Stimulated activated effector memory CD8-positive, alpha-beta T cell treated with anti-CD3 and anti-CD28 coated beads, Interleukin-12 subunit alpha, Interleukin-12 subunit beta, amount 100 ng/mL, for 72 hours (primary cell): ENCODE data around the gene TMEM132C.
"Not testable (repeated sequence)": the region's sequence is repeated elsewhere in the genome, so short reads cannot be mapped to it uniquely, and the experiment has no call there.

Experiments used
- ATAC-seq: fragments of 150-1000 bp; cut with Tn5 transposase; 2 replicates; pipeline ENCODE4 v1.10.0; 2021
- DNase-seq, 2 donors: peaks; one replicate each; pipeline ENCODE4 v3.0.0; 2021 to 2022; ENCODE audit warnings: low spot score in 2 of 2
- H3K27ac Mint-ChIP-seq: one replicate; pipeline ENCODE4 v1.8.0; 2022; ENCODE audit warnings: mild to moderate bottlenecking, mixed read lengths
- H3K36me3 Mint-ChIP-seq: one replicate; pipeline ENCODE4 v1.8.0; 2022; ENCODE audit warnings: mild to moderate bottlenecking, mixed read lengths
- H3K4me1 Mint-ChIP-seq: one replicate; pipeline ENCODE4 v1.8.0; 2022; ENCODE audit warnings: mixed read lengths
- H3K4me3 Mint-ChIP-seq: one replicate; pipeline ENCODE4 v1.8.0; 2022; ENCODE audit warnings: mild to moderate bottlenecking, mixed read lengths
- H3K9me3 Mint-ChIP-seq: one replicate; pipeline ENCODE4 v1.8.0; 2022; ENCODE audit warnings: mixed read lengths

The TMEM132C gene

GRCh38 chr12:128267131-128267622, at the start of gene TMEM132C:
Gene TMEM132C, plus strand, starts transcription at chr12:128267170. Its CDS starts 233 bp downstream, at chr12:128267403.
- DNase-seq = no peak
- ATAC-seq = no peak
- Mint-ChIP-seq H3K9me3 (no peaks in the 10 kb centered on the region), H3K27ac (no peak within 1 kb of the TSS), H3K4me3 (no peak within 1 kb of the TSS), H3K36me3 (no peaks in the 10 kb centered on the region), H3K4me1 (no peaks in the 10 kb centered on the region)

GRCh38 chr12:128224226-128224625, 42.7 kb upstream of the TMEM132C start:
- no peaks in the 10 kb centered on the region for H3K4me1 Mint-ChIP-seq
- H3K9me3 Mint-ChIP-seq = peaks cover 8% of the 10 kb centered on the region
- no peak overlapping the region for H3K4me3 Mint-ChIP-seq
- no peaks in the 10 kb centered on the region for H3K36me3 Mint-ChIP-seq
- H3K27ac Mint-ChIP-seq = no peak overlapping the region
- DNase-seq = no peak
- no peak for ATAC-seq

GRCh38 chr12:128228581-128228980, 38.4 kb upstream of the TMEM132C start:
- no peak for DNase-seq
- H3K27ac Mint-ChIP-seq = no peak overlapping the region
- H3K9me3 Mint-ChIP-seq = peaks cover 5% of the 10 kb centered on the region
- ATAC-seq = no peak
- no peak overlapping the region for H3K4me3 Mint-ChIP-seq
- H3K36me3 Mint-ChIP-seq = no peaks in the 10 kb centered on the region
- H3K4me1 Mint-ChIP-seq = no peaks in the 10 kb centered on the region

- ATAC-seq (no peak), DNase-seq (no peak)
- Mint-ChIP-seq H3K4me3 (no peak overlapping the region), H3K9me3 (peaks cover 11% of the 10 kb centered on the region), H3K36me3 (no peaks in the 10 kb centered on the region), H3K27ac (no peak overlapping the region), H3K4me1 (no peaks in the 10 kb centered on the region)
These were observed 31.1 kb upstream of the TMEM132C start for GRCh38 chr12:128235635-128236417.

- H3K36me3 Mint-ChIP-seq = no peaks in the 10 kb centered on the region
- no peaks in the 10 kb centered on the region for H3K4me1 Mint-ChIP-seq
- no peak for DNase-seq
- no peak for ATAC-seq
- H3K4me3 Mint-ChIP-seq = no peak overlapping the region
- H3K9me3 Mint-ChIP-seq = peaks cover 11% of the 10 kb centered on the region
- no peak overlapping the region for H3K27ac Mint-ChIP-seq
These were observed 30.4 kb upstream of the TMEM132C start for GRCh38 chr12:128236525-128236924.

GRCh38 chr12:128240745-128241144, 26.2 kb upstream of the TMEM132C start:
- no peaks in the 10 kb centered on the region for H3K4me1 Mint-ChIP-seq
- no peaks in the 10 kb centered on the region for H3K36me3 Mint-ChIP-seq
- no peak for ATAC-seq
- no peak for DNase-seq
- H3K9me3 Mint-ChIP-seq = peaks cover 8% of the 10 kb centered on the region
- no peak overlapping the region for H3K27ac Mint-ChIP-seq
- H3K4me3 Mint-ChIP-seq = no peak overlapping the region

GRCh38 chr12:128245121-128245520, 21.8 kb upstream of the TMEM132C start:
- Mint-ChIP-seq H3K9me3 (no peaks in the 10 kb centered on the region), H3K4me3 (no peak overlapping the region), H3K36me3 (no peaks in the 10 kb centered on the region), H3K27ac (no peak overlapping the region), H3K4me1 (no peaks in the 10 kb centered on the region)
- DNase-seq (no peak), ATAC-seq (no peak)

GRCh38 chr12:128245905-128246304, 21.1 kb upstream of the TMEM132C start:
- H3K4me1 Mint-ChIP-seq = no peaks in the 10 kb centered on the region
- no peak overlapping the region for H3K27ac Mint-ChIP-seq
- DNase-seq (no peak), ATAC-seq (no peak)
- no peaks in the 10 kb centered on the region for H3K9me3 Mint-ChIP-seq
- no peak overlapping the region for H3K4me3 Mint-ChIP-seq
- no peaks in the 10 kb centered on the region for H3K36me3 Mint-ChIP-seq

GRCh38 chr12:128250096-128250495, 16.9 kb upstream of the TMEM132C start:
- H3K36me3 Mint-ChIP-seq = no peaks in the 10 kb centered on the region
- H3K4me1 Mint-ChIP-seq = no peaks in the 10 kb centered on the region
- H3K4me3 Mint-ChIP-seq = no peak overlapping the region
- H3K27ac Mint-ChIP-seq = no peak overlapping the region
- H3K9me3 Mint-ChIP-seq = peaks cover 5% of the 10 kb centered on the region
- no peak for ATAC-seq
- DNase-seq = no peak

- H3K4me1 Mint-ChIP-seq, H3K9me3 Mint-ChIP-seq, H3K36me3 Mint-ChIP-seq, ATAC-seq, H3K27ac Mint-ChIP-seq, H3K4me3 Mint-ChIP-seq, DNase-seq: not testable (repeated sequence)
These were observed 13.1 kb upstream of the TMEM132C start for GRCh38 chr12:128253829-128254228.

- H3K4me3 Mint-ChIP-seq = no peak overlapping the region
- H3K27ac Mint-ChIP-seq = no peak overlapping the region
- ATAC-seq (no peak), DNase-seq (no peak)
- H3K9me3 Mint-ChIP-seq = peaks cover under 1% of the 10 kb centered on the region
- no peaks in the 10 kb centered on the region for H3K36me3 Mint-ChIP-seq
- no peaks in the 10 kb centered on the region for H3K4me1 Mint-ChIP-seq
These were observed 8.0 kb upstream of the TMEM132C start for GRCh38 chr12:128258866-128259555.

GRCh38 chr12:128259556-128260070, 7.4 kb upstream of the TMEM132C start:
- Mint-ChIP-seq H3K4me3 (no peak overlapping the region), H3K27ac (no peak overlapping the region), H3K4me1 (no peaks in the 10 kb centered on the region), H3K9me3 (no peaks in the 10 kb centered on the region), H3K36me3 (no peaks in the 10 kb centered on the region)
- ATAC-seq = no peak
- no peak for DNase-seq

GRCh38 chr12:128261757-128262156, 5.2 kb upstream of the TMEM132C start:
- Mint-ChIP-seq H3K36me3 (no peaks in the 10 kb centered on the region), H3K4me3 (no peak overlapping the region), H3K4me1 (no peaks in the 10 kb centered on the region), H3K9me3 (no peaks in the 10 kb centered on the region), H3K27ac (no peak overlapping the region)
- no peak for ATAC-seq
- DNase-seq = no peak

- H3K27ac Mint-ChIP-seq = no peak overlapping the region
- no peak for ATAC-seq
- no peaks in the 10 kb centered on the region for H3K36me3 Mint-ChIP-seq
- no peak overlapping the region for H3K4me3 Mint-ChIP-seq
- H3K9me3 Mint-ChIP-seq = no peaks in the 10 kb centered on the region
- H3K4me1 Mint-ChIP-seq = no peaks in the 10 kb centered on the region
- DNase-seq = no peak
These were observed 1.4 kb upstream of the TMEM132C start for GRCh38 chr12:128265566-128265965.

GRCh38 chr12:128266086-128266485, 884 bp upstream of the TMEM132C start:
- no peak for ATAC-seq
- H3K9me3 Mint-ChIP-seq = no peaks in the 10 kb centered on the region
- no peak for DNase-seq
- no peak overlapping the region for H3K4me3 Mint-ChIP-seq
- H3K36me3 Mint-ChIP-seq = no peaks in the 10 kb centered on the region
- no peaks in the 10 kb centered on the region for H3K4me1 Mint-ChIP-seq
- H3K27ac Mint-ChIP-seq = no peak overlapping the region
